Hepatocyte (in vitro differentiated cells): ENCODE measurements around the gene RAB28.

Source experiments
- CTCF ChIP-seq: fragments of 200-600 bp; sonication (generic); IDR thresholded peaks from 2 replicates; pipeline ENCODE4 v1.5.1; 2016; ENCODE audit warnings: antibody characterized with exemption, mild to moderate bottlenecking; ENCODE audit not compliant: poor library complexity
- EZH2 ChIP-seq: fragments of 200-600 bp; sonication (generic); IDR thresholded peaks from 2 replicates; pipeline ENCODE4 v1.6.1; 2016; ENCODE audit warnings: antibody characterized with exemption, mild to moderate bottlenecking, borderline replicate concordance

GRCh38 chr4:13430834-13431568, 53.1 kb downstream of the RAB28 start:
- TF ChIP-seq EZH2 = no peak
- peak; percentile 7 for TF ChIP-seq CTCF
